ENCODE data around the gene TSPEAR. TPM values are rescaled to one million over a fixed set of nuclear protein-coding genes. Genes with fewer than 3 reads are reported as not detected.
"Not testable (repeated sequence)": the region's sequence is repeated elsewhere in the genome, so short reads cannot be mapped to it uniquely, and the experiment has no call there.

Gene TSPEAR
- total RNA-seq, 1 experiment from 2014 or later, result not detected

GRCh38 chr21:44656868-44657267 is 54.5 kb downstream of the TSPEAR start:
- H3K27ac ChIP-seq, result no peak overlapping the region
- H3K4me1 ChIP-seq, result no peaks in the 10 kb centered on the region
- H3K36me3 ChIP-seq, result no peaks in the 10 kb centered on the region
- H3K4me3 ChIP-seq, result no peak overlapping the region
- H3K9me3 ChIP-seq (replicated peaks), result peaks cover 6% of the 10 kb centered on the region; the same call in 1 of the 2 replicates
- no peak for DNase-seq
- no peaks in the 10 kb centered on the region for H3K27me3 ChIP-seq

GRCh38 chr21:44654576-44655175 is 56.7 kb downstream of the TSPEAR start, which contains the start of gene KRTAP12-4:
TSS of gene KRTAP12-4 (minus strand) at chr21:44654659. CDS start at chr21:44654614, 45 bp downstream.
- Histone ChIP-seq H3K27me3 (no peaks in the 10 kb centered on the region), H3K4me3 (no peak within 1 kb of the TSS)

GRCh38 chr21:44653656-44654575 is 57.5 kb downstream of the TSPEAR start:
- Histone ChIP-seq H3K36me3 (no peaks in the 10 kb centered on the region), H3K4me3 (no peak overlapping the region), H3K9me3 (replicated peaks) (peaks cover 6% of the 10 kb centered on the region; the same call in 1 of the 2 replicates), H3K4me1 (peaks cover 1% of the 10 kb centered on the region; the same call in 1 of the 2 replicates), H3K27ac (no peak overlapping the region), H3K27me3 (no peaks in the 10 kb centered on the region)
- no peak for DNase-seq

More at GRCh38 chr21:44654576-44655175, 56.7 kb downstream of the TSPEAR start, which contains the start of gene KRTAP12-4:
- Histone ChIP-seq H3K36me3 (no peaks in the 10 kb centered on the region), H3K9me3 (replicated peaks) (peaks cover 6% of the 10 kb centered on the region; the same call in 1 of the 2 replicates), H3K27ac (no peak within 1 kb of the TSS), H3K4me1 (no peaks in the 10 kb centered on the region)
- DNase-seq, result no peak

- no peaks in the 10 kb centered on the region for H3K27me3 ChIP-seq
- no peaks in the 10 kb centered on the region for H3K36me3 ChIP-seq
Observed at GRCh38 chr21:44653123-44653522, 58.2 kb downstream of the TSPEAR start.

GRCh38 chr21:44650973-44651675 is 60.2 kb downstream of the TSPEAR start:
- Histone ChIP-seq H3K27ac (no peak overlapping the region), H3K27me3 (no peaks in the 10 kb centered on the region), H3K4me3 (no peak overlapping the region), H3K4me1 (peaks cover 19% of the 10 kb centered on the region), H3K36me3 (no peaks in the 10 kb centered on the region), H3K9me3 (replicated peaks) (peaks cover 1% of the 10 kb centered on the region; the same call in 1 of the 2 replicates)
- no peak for DNase-seq

More at GRCh38 chr21:44653123-44653522, 58.2 kb downstream of the TSPEAR start:
- Histone ChIP-seq H3K4me1 (peaks cover 9% of the 10 kb centered on the region; the same call in 1 of the 2 replicates), H3K4me3 (no peak overlapping the region), H3K27ac (no peak overlapping the region), H3K9me3 (replicated peaks) (peaks cover 6% of the 10 kb centered on the region; the same call in 1 of the 2 replicates)
- no peak for DNase-seq

- no peak overlapping the region for H3K4me3 ChIP-seq
- H3K4me1 ChIP-seq, result peaks cover 19% of the 10 kb centered on the region
- no peaks in the 10 kb centered on the region for H3K36me3 ChIP-seq
- H3K9me3 ChIP-seq (replicated peaks), result no peaks in the 10 kb centered on the region
- no peak overlapping the region for H3K27ac ChIP-seq
- no peaks in the 10 kb centered on the region for H3K27me3 ChIP-seq
- DNase-seq, result no peak
Observed at GRCh38 chr21:44650265-44650972, 61.0 kb downstream of the TSPEAR start.

GRCh38 chr21:44649521-44650100 is 61.8 kb downstream of the TSPEAR start:
- H3K27ac ChIP-seq, result no peak overlapping the region
- DNase-seq, result no peak
- H3K9me3 ChIP-seq (replicated peaks), result no peaks in the 10 kb centered on the region
- no peaks in the 10 kb centered on the region for H3K27me3 ChIP-seq
- peaks cover 19% of the 10 kb centered on the region for H3K4me1 ChIP-seq
- H3K4me3 ChIP-seq, result no peak overlapping the region
- H3K36me3 ChIP-seq, result no peaks in the 10 kb centered on the region

GRCh38 chr21:44648557-44649311 is 62.6 kb downstream of the TSPEAR start:
- H3K9me3 ChIP-seq (replicated peaks), result no peaks in the 10 kb centered on the region; the same call in 1 of the 2 replicates

GRCh38 chr21:44647222-44647552 is 64.2 kb downstream of the TSPEAR start:
- peak; percentile 45 to 64 for DNase-seq
- no peaks in the 10 kb centered on the region for H3K27me3 ChIP-seq
- H3K27ac ChIP-seq, result no peak overlapping the region
- no peaks in the 10 kb centered on the region for H3K36me3 ChIP-seq
- no peak overlapping the region for H3K4me3 ChIP-seq
- H3K4me1 ChIP-seq, result peaks cover 19% of the 10 kb centered on the region
- no peaks in the 10 kb centered on the region; the same call in 1 of the 2 replicates for H3K9me3 ChIP-seq (replicated peaks)

More at GRCh38 chr21:44648557-44649311, 62.6 kb downstream of the TSPEAR start:
- H3K27me3 ChIP-seq, result no peaks in the 10 kb centered on the region
- no peak overlapping the region for H3K27ac ChIP-seq
- H3K4me3 ChIP-seq, result no peak overlapping the region
- H3K36me3 ChIP-seq, result no peaks in the 10 kb centered on the region
- H3K4me1 ChIP-seq, result peaks cover 19% of the 10 kb centered on the region
- peak; percentile 41 to 42 for DNase-seq

- H3K4me1 ChIP-seq, result peaks cover 19% of the 10 kb centered on the region
- DNase-seq; H3K36me3 ChIP-seq; H3K4me3 ChIP-seq; H3K9me3 ChIP-seq (replicated peaks); H3K27me3 ChIP-seq; H3K27ac ChIP-seq: not testable (repeated sequence)
Observed at GRCh38 chr21:44646366-44647221, 64.8 kb downstream of the TSPEAR start, which contains the start of gene KRTAP10-11. TSS of gene KRTAP10-11 (plus strand) at chr21:44646414. CDS start at chr21:44646459, 45 bp downstream.

GRCh38 chr21:44644878-44645277 is 66.5 kb downstream of the TSPEAR start:
- Histone ChIP-seq H3K9me3 (replicated peaks) (no peaks in the 10 kb centered on the region; the same call in 1 of the 2 replicates), H3K27ac (no peak overlapping the region), H3K4me1 (peaks cover 19% of the 10 kb centered on the region), H3K36me3 (no peaks in the 10 kb centered on the region), H3K4me3 (no peak overlapping the region), H3K27me3 (no peaks in the 10 kb centered on the region)
- no peak for DNase-seq

- no peak overlapping the region for H3K27ac ChIP-seq
- H3K9me3 ChIP-seq (replicated peaks), result no peaks in the 10 kb centered on the region; the same call in 1 of the 2 replicates
- peaks cover 17% of the 10 kb centered on the region for H3K4me1 ChIP-seq
- H3K36me3 ChIP-seq, result no peaks in the 10 kb centered on the region
- DNase-seq, result no peak
- no peak overlapping the region for H3K4me3 ChIP-seq
- H3K27me3 ChIP-seq, result no peaks in the 10 kb centered on the region
Observed at GRCh38 chr21:44643741-44644310, 67.5 kb downstream of the TSPEAR start.
